Ishikawa (cell line): ENCODE measurements around the gene GARNL3.

ENCODE experiments used
- CEBPB ChIP-seq: IDR thresholded peaks from 2 replicates; pipeline ENCODE4 v1.6.1; 2012
- CREB1 ChIP-seq: IDR thresholded peaks from 2 replicates; pipeline ENCODE4 v1.6.1; 2012; ENCODE audit warnings: low read depth
- EP300 ChIP-seq: IDR thresholded peaks from 2 replicates; pipeline ENCODE4 v1.6.1; 2012; ENCODE audit warnings: borderline replicate concordance
- FOXM1 ChIP-seq: IDR thresholded peaks from 2 replicates; pipeline ENCODE4 v1.6.1; 2012; ENCODE audit warnings: low read depth, borderline replicate concordance
- NFIC ChIP-seq: IDR thresholded peaks from 2 replicates; pipeline ENCODE4 v1.6.1; 2012
- RAD21 ChIP-seq: IDR thresholded peaks from 2 replicates; pipeline ENCODE4 v1.6.1; 2012; ENCODE audit warnings: low read depth
- TAF1 ChIP-seq: IDR thresholded peaks from 2 replicates; pipeline ENCODE4 v1.6.1; 2012; ENCODE audit warnings: low read depth, mild to moderate bottlenecking
- TCF12 ChIP-seq: IDR thresholded peaks from 2 replicates; pipeline ENCODE4 v1.6.1; 2012; ENCODE audit warnings: low read depth
- TEAD4 ChIP-seq: IDR thresholded peaks from 2 replicates; pipeline ENCODE4 v1.6.1; 2012
- USF1 ChIP-seq: IDR thresholded peaks from 2 replicates; pipeline ENCODE4 v1.6.1; 2012
- YY1 ChIP-seq: IDR thresholded peaks from 2 replicates; pipeline ENCODE4 v1.6.1; 2012; ENCODE audit warnings: low read depth
- ZBTB7A ChIP-seq: IDR thresholded peaks from 2 replicates; pipeline ENCODE4 v1.6.1; 2012; ENCODE audit warnings: low read depth
- TF ChIP-seq, protein P1 (sequence below): IDR thresholded peaks from 2 replicates; pipeline ENCODE4 v1.6.1; 2012

DNA sequence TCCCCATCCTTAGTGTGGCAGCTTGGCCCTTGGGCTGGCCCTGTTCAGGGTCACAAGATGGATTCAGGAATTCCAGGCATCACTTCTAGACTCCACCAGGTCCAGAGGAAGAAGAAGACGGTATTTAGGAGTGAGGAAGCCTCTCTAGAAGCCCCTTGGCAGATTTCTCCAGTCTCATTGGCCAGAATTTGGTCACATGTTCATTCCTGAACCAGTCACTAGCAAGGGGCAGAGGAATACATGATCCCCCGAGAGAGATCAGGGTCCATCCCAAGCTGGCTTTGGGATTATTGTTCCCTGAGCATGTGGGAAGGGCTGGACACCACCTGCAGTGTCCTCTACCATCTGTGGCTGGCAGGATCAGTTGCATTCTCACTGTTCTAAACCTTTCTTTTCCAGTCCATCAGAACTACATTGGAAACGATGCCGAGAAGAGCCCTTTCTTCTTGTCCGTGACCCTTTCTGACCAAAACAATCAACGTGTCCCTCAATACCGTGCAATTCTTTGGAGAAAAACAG, 48.5 kb downstream of the GARNL3 start:
- TF ChIP-seq ZBTB7A (no peak), TEAD4 (no peak), USF1 (no peak), EP300 (no peak), CEBPB (no peak), YY1 (no peak), TAF1 (no peak), RAD21 (no peak), CREB1 (no peak), FOXM1 (no peak), NFIC (no peak), TCF12 (no peak)
- TF ChIP-seq, protein P1, sequence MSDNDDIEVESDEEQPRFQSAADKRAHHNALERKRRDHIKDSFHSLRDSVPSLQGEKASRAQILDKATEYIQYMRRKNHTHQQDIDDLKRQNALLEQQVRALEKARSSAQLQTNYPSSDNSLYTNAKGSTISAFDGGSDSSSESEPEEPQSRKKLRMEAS: no peak
